DMS53 (cell line): Measurements from ENCODE around the gene STIM1.
"Not testable (repeated sequence)": the region's sequence is repeated elsewhere in the genome, so short reads cannot be mapped to it uniquely, and the experiment has no call there.

Experiments used
- DNase-seq: peaks from one replicate; lab custom pipeline; 2025; lab: John Stamatoyannopoulos, UW

Gene STIM1

GRCh38 chr11:3983101-3983500, 127.6 kb downstream of the STIM1 start:
- no peak for DNase-seq

GRCh38 chr11:3984896-3985295, 129.4 kb downstream of the STIM1 start:
- DNase-seq, result no peak

GRCh38 chr11:3985631-3986030, 130.2 kb downstream of the STIM1 start:
- DNase-seq, result no peak

GRCh38 chr11:3986301-3986700, 130.8 kb downstream of the STIM1 start:
- no peak for DNase-seq

GRCh38 chr11:3989276-3989920, 133.9 kb downstream of the STIM1 start:
- no peak for DNase-seq

GRCh38 chr11:3989921-3990290, 134.4 kb downstream of the STIM1 start:
- DNase-seq, result no peak

GRCh38 chr11:3990406-3990805, 134.9 kb downstream of the STIM1 start:
- DNase-seq, result no peak

GRCh38 chr11:3992964-3993363, 137.5 kb downstream of the STIM1 start:
- no peak for DNase-seq

- DNase-seq, result peak; percentile 46
Measured at GRCh38 chr11:3994030-3994640, 138.7 kb downstream of the STIM1 start.

- DNase-seq, result no peak
Measured at GRCh38 chr11:3995307-3995706, 139.8 kb downstream of the STIM1 start.

GRCh38 chr11:3995949-3996554, 140.6 kb downstream of the STIM1 start:
- no peak for DNase-seq

GRCh38 chr11:3996651-3997050, 141.2 kb downstream of the STIM1 start:
- DNase-seq, result no peak

- not testable (repeated sequence) for DNase-seq
Measured at GRCh38 chr11:4004753-4005152, 149.3 kb downstream of the STIM1 start.

- no peak for DNase-seq
Measured at GRCh38 chr11:4006946-4007680, 151.6 kb downstream of the STIM1 start.

- DNase-seq, result no peak
Measured at GRCh38 chr11:4008116-4008515, 152.7 kb downstream of the STIM1 start.

GRCh38 chr11:4016602-4017001, 161.1 kb downstream of the STIM1 start:
- DNase-seq, result not testable (repeated sequence)

- no peak for DNase-seq
Measured at GRCh38 chr11:4017129-4017528, 161.7 kb downstream of the STIM1 start.

GRCh38 chr11:4018641-4019040, 163.2 kb downstream of the STIM1 start:
- DNase-seq, result no peak

GRCh38 chr11:4019891-4020290, 164.4 kb downstream of the STIM1 start:
- no peak for DNase-seq

GRCh38 chr11:4022669-4023068, 167.2 kb downstream of the STIM1 start:
- no peak for DNase-seq

- DNase-seq, result no peak
Measured at GRCh38 chr11:4025248-4025966, 169.9 kb downstream of the STIM1 start.

GRCh38 chr11:4025967-4026324, 170.5 kb downstream of the STIM1 start:
- no peak for DNase-seq
